Activated CD8-positive, alpha-beta memory T cell treated with anti-CD3 and anti-CD28 coated beads, Interleukin-2, amount 50 U/mL, for 24 hours (primary cell): ENCODE results near the gene USP28.
"Not testable (repeated sequence)": the region's sequence is repeated elsewhere in the genome, so short reads cannot be mapped to it uniquely, and the experiment has no call there.

Source experiments
- DNase-seq: peaks from one replicate; pipeline ENCODE4 v3.0.0-alpha.2; 2020; ENCODE audit errors: extremely low read depth

USP28 gene

GRCh38 chr11:113875234-113876073 is at the start of gene USP28:
Gene USP28 (minus strand): TSS chr11:113875572. CDS start chr11:113875501, 71 bp downstream.
- peak; percentile 48 for DNase-seq

GRCh38 chr11:113923572-113923971 is 48.2 kb upstream of the USP28 start:
- no peak for DNase-seq

- not testable (repeated sequence) for DNase-seq
Measured at GRCh38 chr11:113911491-113911890, 36.1 kb upstream of the USP28 start.

GRCh38 chr11:113908098-113908497 is 32.7 kb upstream of the USP28 start:
- no peak for DNase-seq

- no peak for DNase-seq
Measured at GRCh38 chr11:113907681-113908080, 32.3 kb upstream of the USP28 start.

- no peak for DNase-seq
Measured at GRCh38 chr11:113907152-113907551, 31.8 kb upstream of the USP28 start.

GRCh38 chr11:113906516-113906915 is 31.1 kb upstream of the USP28 start:
- DNase-seq: no peak

GRCh38 chr11:113906038-113906437 is 30.7 kb upstream of the USP28 start:
- DNase-seq: no peak

GRCh38 chr11:113904379-113905101 is 29.2 kb upstream of the USP28 start, which contains the start of gene HTR3B:
Gene HTR3B (plus strand): TSS chr11:113904796. CDS start chr11:113904934, 138 bp downstream.
- DNase-seq: no peak

- no peak for DNase-seq
Measured at GRCh38 chr11:113901141-113901540, 25.8 kb upstream of the USP28 start.

GRCh38 chr11:113896156-113896879 is 20.9 kb upstream of the USP28 start:
- DNase-seq: no peak

- DNase-seq: no peak
Measured at GRCh38 chr11:113895367-113896155, 20.2 kb upstream of the USP28 start.

GRCh38 chr11:113894421-113894996 is 19.1 kb upstream of the USP28 start:
- DNase-seq: no peak

GRCh38 chr11:113888848-113889247 is 13.5 kb upstream of the USP28 start:
- no peak for DNase-seq

GRCh38 chr11:113885897-113886296 is 10.5 kb upstream of the USP28 start:
- no peak for DNase-seq

GRCh38 chr11:113884361-113884836 is 9.0 kb upstream of the USP28 start:
- DNase-seq: no peak

- DNase-seq: no peak
Measured at GRCh38 chr11:113881856-113882255, 6.5 kb upstream of the USP28 start.

GRCh38 chr11:113880971-113881370 is 5.6 kb upstream of the USP28 start:
- DNase-seq: no peak

GRCh38 chr11:113879446-113879845 is 4.1 kb upstream of the USP28 start:
- not testable (repeated sequence) for DNase-seq

GRCh38 chr11:113877670-113878055 is 2.3 kb upstream of the USP28 start:
- DNase-seq: no peak
